SK-N-SH treated with all-trans-retinoic acid at 6 μM for 48 hours (cell line): ENCODE measurements around the gene KRTAP9-4.
"Not testable (repeated sequence)": the region's sequence is repeated elsewhere in the genome, so short reads cannot be mapped to it uniquely, and the experiment has no call there.

Experiments used
- ATAC-seq: fragments of 200-7000 bp; cut with Tn5 transposase; 3 replicates; pipeline ENCODE4 v1.9.1; 2020; ENCODE audit warnings: mild to moderate bottlenecking, moderate library complexity
- ARNTL ChIP-seq: fragments of 450-650 bp; formaldehyde crosslinking; IDR thresholded peaks from 2 replicates; pipeline ENCODE4 v1.5.0; 2020; ENCODE audit warnings: low read depth, mild to moderate bottlenecking, moderate library complexity, borderline replicate concordance
- BACH2 ChIP-seq: fragments of 250-450 bp; sonication (Bioruptor Pico); IDR thresholded peaks from 2 replicates; pipeline ENCODE4 v1.9.0; 2021; ENCODE audit warnings: mild to moderate bottlenecking, borderline replicate concordance
- CREB5 ChIP-seq: fragments of 250-450 bp; sonication (Bioruptor Pico); IDR thresholded peaks from 2 replicates; pipeline ENCODE4 v1.5.1; 2020; ENCODE audit warnings: low read depth, mild to moderate bottlenecking, moderate library complexity
- CSDC2 ChIP-seq: fragments of 250-450 bp; sonication (Bioruptor Pico); IDR thresholded peaks from 2 replicates; pipeline ENCODE4 v1.5.0; 2020; ENCODE audit warnings: mild to moderate bottlenecking, moderate library complexity
- CSRNP3 ChIP-seq: fragments of 250-450 bp; sonication (Bioruptor Pico); IDR thresholded peaks from 2 replicates; pipeline ENCODE4 v1.5.1; 2021; ENCODE audit warnings: mild to moderate bottlenecking, moderate library complexity
- ESRRG ChIP-seq: fragments of 250-450 bp; sonication (Bioruptor Pico); IDR thresholded peaks from 2 replicates; pipeline ENCODE4 v1.6.1; 2021; ENCODE audit warnings: mild to moderate bottlenecking
- GLIS3 ChIP-seq: fragments of 250-450 bp; sonication (Bioruptor Pico); IDR thresholded peaks from 2 replicates; pipeline ENCODE4 v1.5.0; 2020; ENCODE audit warnings: mild to moderate bottlenecking, moderate library complexity
- ISL1 ChIP-seq: fragments of 250-450 bp; sonication (Bioruptor Pico); IDR thresholded peaks from 2 replicates; pipeline ENCODE4 v2.1.2; 2022; ENCODE audit warnings: mild to moderate bottlenecking, moderate library complexity
- OSR1 ChIP-seq: fragments of 250-450 bp; sonication (Bioruptor Pico); IDR thresholded peaks from 2 replicates; pipeline ENCODE4 v1.8.0; 2022; ENCODE audit warnings: moderate library complexity, mild to moderate bottlenecking, inconsistent platforms
- PATZ1 ChIP-seq: fragments of 250-450 bp; sonication (Bioruptor Pico); IDR thresholded peaks from 2 replicates; pipeline ENCODE4 v1.8.0; 2020; ENCODE audit warnings: mild to moderate bottlenecking, moderate library complexity, borderline replicate concordance
- PPARA ChIP-seq: fragments of 250-450 bp; sonication (Bioruptor Pico); IDR thresholded peaks from 2 replicates; pipeline ENCODE4 v1.5.0; 2020; ENCODE audit warnings: mild to moderate bottlenecking, borderline replicate concordance
- RARB ChIP-seq: fragments of 250-450 bp; sonication (Bioruptor Pico); IDR thresholded peaks from 2 replicates; pipeline ENCODE4 v1.8.0; 2021; ENCODE audit warnings: mild to moderate bottlenecking, moderate library complexity
- SNAI2 ChIP-seq: fragments of 250-450 bp; sonication (Bioruptor Pico); IDR thresholded peaks from 2 replicates; pipeline ENCODE4 v1.5.0; 2020; ENCODE audit warnings: mild to moderate bottlenecking, moderate library complexity
- TCF4 ChIP-seq: fragments of 250-450 bp; sonication (Bioruptor Pico); IDR thresholded peaks from 2 replicates; pipeline ENCODE4 v1.8.0; 2021; ENCODE audit warnings: mild to moderate bottlenecking, moderate library complexity, borderline replicate concordance
- TSHZ2 ChIP-seq: fragments of 250-450 bp; sonication (Bioruptor Pico); IDR thresholded peaks from 2 replicates; pipeline ENCODE4 v1.5.0; 2020; ENCODE audit warnings: mild to moderate bottlenecking, moderate library complexity
- ZC3H10 ChIP-seq: fragments of 250-450 bp; sonication (Bioruptor Pico); IDR thresholded peaks from 2 replicates; pipeline ENCODE4 v1.5.1; 2021; ENCODE audit warnings: mild to moderate bottlenecking, moderate library complexity
- ZFP3 ChIP-seq: fragments of 250-450 bp; sonication (Bioruptor Pico); IDR thresholded peaks from 2 replicates; pipeline ENCODE4 v1.5.0; 2020; ENCODE audit warnings: mild to moderate bottlenecking, moderate library complexity
- ZFP30 ChIP-seq: fragments of 450-650 bp; formaldehyde crosslinking; IDR thresholded peaks from 2 replicates; pipeline ENCODE4 v1.5.0; 2022; ENCODE audit warnings: mild to moderate bottlenecking, moderate library complexity
- ZNF70 ChIP-seq: fragments of 450-650 bp; formaldehyde crosslinking; IDR thresholded peaks from 2 replicates; pipeline ENCODE4 v1.5.0; 2020; ENCODE audit warnings: mild to moderate bottlenecking, moderate library complexity
- ZNF8 ChIP-seq: fragments of 450-650 bp; formaldehyde crosslinking; IDR thresholded peaks from 2 replicates; pipeline ENCODE4 v1.5.0; 2020; ENCODE audit warnings: mild to moderate bottlenecking, moderate library complexity
- TF ChIP-seq, protein P1 (sequence below): fragments of 250-450 bp; sonication (Bioruptor Pico); IDR thresholded peaks from 2 replicates; pipeline ENCODE4 v1.8.0; 2021; ENCODE audit warnings: low read depth, mild to moderate bottlenecking, moderate library complexity, borderline replicate concordance

The KRTAP9-4 gene

DNA sequence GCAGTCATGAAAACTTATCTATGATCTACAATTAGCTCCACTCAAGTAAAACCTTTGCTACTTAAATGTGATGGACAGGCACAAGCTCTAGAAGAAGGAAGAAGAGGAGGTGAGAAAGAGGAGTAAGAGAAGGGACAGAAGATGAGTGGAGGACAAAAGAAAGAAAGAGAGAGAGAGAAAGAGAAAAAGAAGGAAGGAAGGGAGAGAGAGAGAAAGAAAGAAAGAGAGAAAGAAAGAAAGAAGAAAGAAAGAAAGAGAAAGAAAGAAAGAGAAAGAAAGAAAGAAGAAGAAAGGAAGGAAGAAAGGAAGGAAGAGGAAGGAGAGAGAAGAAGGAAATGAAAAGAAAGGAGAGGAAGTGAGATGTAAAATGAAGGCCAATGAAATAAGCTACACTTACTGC, 19.4 kb upstream of the KRTAP9-4 start:
- ATAC-seq = no peak
- no peak for TF ChIP-seq RARB (CRISPR knock-in tag)
- TF ChIP-seq CSDC2 (CRISPR knock-in tag) = no peak
- no peak for TF ChIP-seq TSHZ2 (CRISPR knock-in tag)
- TF ChIP-seq ZNF8 (CRISPR knock-in tag) = no peak
- TF ChIP-seq ZFP30 (CRISPR knock-in tag) = no peak
- TF ChIP-seq ISL1 = no peak
- TF ChIP-seq, protein P1, sequence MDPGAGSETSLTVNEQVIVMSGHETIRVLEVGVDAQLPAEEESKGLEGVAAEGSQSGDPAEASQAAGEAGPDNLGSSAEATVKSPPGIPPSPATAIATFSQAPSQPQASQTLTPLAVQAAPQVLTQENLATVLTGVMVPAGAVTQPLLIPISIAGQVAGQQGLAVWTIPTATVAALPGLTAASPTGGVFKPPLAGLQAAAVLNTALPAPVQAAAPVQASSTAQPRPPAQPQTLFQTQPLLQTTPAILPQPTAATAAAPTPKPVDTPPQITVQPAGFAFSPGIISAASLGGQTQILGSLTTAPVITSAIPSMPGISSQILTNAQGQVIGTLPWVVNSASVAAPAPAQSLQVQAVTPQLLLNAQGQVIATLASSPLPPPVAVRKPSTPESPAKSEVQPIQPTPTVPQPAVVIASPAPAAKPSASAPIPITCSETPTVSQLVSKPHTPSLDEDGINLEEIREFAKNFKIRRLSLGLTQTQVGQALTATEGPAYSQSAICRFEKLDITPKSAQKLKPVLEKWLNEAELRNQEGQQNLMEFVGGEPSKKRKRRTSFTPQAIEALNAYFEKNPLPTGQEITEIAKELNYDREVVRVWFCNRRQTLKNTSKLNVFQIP (CRISPR knock-in tag) = no peak
- TF ChIP-seq ZNF70 (CRISPR knock-in tag) = no peak
- TF ChIP-seq ARNTL (CRISPR knock-in tag) = no peak
- no peak for TF ChIP-seq GLIS3 (CRISPR knock-in tag)
- no peak for TF ChIP-seq BACH2
- no peak for TF ChIP-seq PPARA
- no peak for TF ChIP-seq TCF4 (CRISPR knock-in tag)
- no peak for TF ChIP-seq ZFP3 (CRISPR knock-in tag)
- no peak for TF ChIP-seq CREB5 (CRISPR knock-in tag)
- TF ChIP-seq PATZ1 (CRISPR knock-in tag) = no peak
- TF ChIP-seq ESRRG = no peak

DNA sequence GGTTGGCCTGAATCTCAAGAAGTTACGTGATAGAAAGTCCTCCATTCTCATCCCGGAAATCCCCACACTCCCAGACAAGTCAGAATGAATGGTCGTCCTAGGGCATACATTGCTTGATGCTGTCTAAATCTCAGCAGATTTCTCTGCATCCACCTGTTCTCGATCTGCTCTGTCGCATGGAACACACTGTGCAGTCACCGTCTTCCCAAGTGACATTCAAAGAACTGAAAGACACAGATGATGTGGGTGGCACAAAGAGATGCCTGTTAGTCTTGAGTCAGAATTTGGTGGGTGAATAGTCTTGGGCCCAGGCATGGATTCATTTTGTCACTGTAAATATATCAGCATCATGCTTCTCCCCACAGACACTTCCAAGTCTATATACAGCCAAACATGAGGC, 17.8 kb upstream of the KRTAP9-4 start:
- TF ChIP-seq SNAI2 = no peak
- TF ChIP-seq ZC3H10 (CRISPR knock-in tag) = no peak
- no peak for TF ChIP-seq ZNF70 (CRISPR knock-in tag)
- TF ChIP-seq, protein P1 (CRISPR knock-in tag) = no peak
- no peak for TF ChIP-seq RARB (CRISPR knock-in tag)
- no peak for TF ChIP-seq PATZ1 (CRISPR knock-in tag)
- TF ChIP-seq TSHZ2 (CRISPR knock-in tag) = no peak
- TF ChIP-seq CSDC2 (CRISPR knock-in tag) = no peak
- no peak for TF ChIP-seq CSRNP3
- no peak for TF ChIP-seq TCF4 (CRISPR knock-in tag)
- TF ChIP-seq ARNTL (CRISPR knock-in tag) = no peak
- no peak for TF ChIP-seq ESRRG
- TF ChIP-seq GLIS3 (CRISPR knock-in tag) = no peak
- TF ChIP-seq ZNF8 (CRISPR knock-in tag) = no peak
- no peak for TF ChIP-seq OSR1 (CRISPR knock-in tag)
- no peak for ATAC-seq

- ATAC-seq = not testable (repeated sequence)
Observed at GRCh38 chr17:41232399-41233105, 16.9 kb upstream of the KRTAP9-4 start, which contains the start of gene KRTAP9-3. Gene KRTAP9-3 (plus strand): TSS chr17:41232449. CDS start chr17:41232502, 53 bp downstream.
